Neural progenitor cell (in vitro differentiated cells): Measurements from ENCODE around the gene LIMD2.

ENCODE experiments used
- CTCF ChIP-seq: fragments of 200-600 bp; sonication (generic); IDR thresholded peaks from 2 replicates; pipeline ENCODE4 v1.5.1; 2017; ENCODE audit warnings: antibody characterized with exemption, mild to moderate bottlenecking
- EZH2phosphoT487 ChIP-seq: fragments of 200-600 bp; sonication (generic); IDR thresholded peaks from 2 replicates; pipeline ENCODE4 v1.6.1; 2017; ENCODE audit warnings: antibody characterized with exemption

GRCh38 chr17:63679214-63679613 lies 20.7 kb downstream of the LIMD2 start:
- TF ChIP-seq CTCF (peak; percentile 24), EZH2phosphoT487 (no peak)
